Activated CD4-positive, alpha-beta T cell treated with anti-CD3 and anti-CD28 coated beads for 36 hours (primary cell): ENCODE data around the gene BANP. TPM values are rescaled to one million over a fixed set of nuclear protein-coding genes. Genes with fewer than 3 reads are reported as not detected.
"Not testable (repeated sequence)": the region's sequence is repeated elsewhere in the genome, so short reads cannot be mapped to it uniquely, and the experiment has no call there.

Experiments
- ATAC-seq: fragments of 200-7000 bp; cut with Tn5 transposase; one replicate; pipeline ENCODE4 v1.10.0; 2021; ENCODE audit warnings: mild to moderate bottlenecking, moderate library complexity
- CTCF ChIA-PET: fragments of 350-600 bp; sonication (Branson Sonifier 250); formaldehyde crosslinking; loops from one replicate; lab custom pipeline; 2021; ENCODE audit warnings: antibody characterized with exemption; lab: Charles Lee
- POLR2A ChIA-PET: fragments of 350-600 bp; sonication (Branson Sonifier 250); formaldehyde crosslinking; loops from one replicate; lab custom pipeline; 2021; ENCODE audit warnings: antibody characterized with exemption, inconsistent platforms; lab: Charles Lee
- DNase-seq: peaks from one replicate; pipeline ENCODE4 v3.0.0-alpha.2; 2020
- H3K27ac Mint-ChIP-seq: one replicate; pipeline ENCODE4 v1.8.0; 2021; ENCODE audit warnings: mixed read lengths
- H3K27me3 Mint-ChIP-seq: one replicate; pipeline ENCODE4 v1.8.0; 2021; ENCODE audit warnings: mixed read lengths
- H3K36me3 Mint-ChIP-seq: one replicate; pipeline ENCODE4 v1.8.0; 2021; ENCODE audit warnings: low read depth, mixed read lengths
- H3K4me1 Mint-ChIP-seq: one replicate; pipeline ENCODE4 v1.8.0; 2021; ENCODE audit warnings: mixed read lengths
- H3K4me3 Mint-ChIP-seq: one replicate; pipeline ENCODE4 v1.8.0; 2021; ENCODE audit warnings: mild to moderate bottlenecking, moderate library complexity, mixed read lengths
- H3K9me3 Mint-ChIP-seq: one replicate; pipeline ENCODE4 v1.8.0; 2021; ENCODE audit warnings: low read depth, mixed read lengths
- intact Hi-C, 2 experiments: fragments of 100-400 bp; cut with DNase I in 1 of 2; cut with micrococcal nuclease in 1 of 2; formaldehyde crosslinking; loops; one replicate each; pipeline versions ENCODE4 v1.14.2 to v1.15.1; 2022 to 2024; cut with DNase I, micrococcal nuclease
- total RNA-seq, 2 experiments: library from RNA; stranded (reverse); gene quantifications; one replicate each; pipeline ENCODE4 v1.2.3, GENCODE V29; 2021

The BANP gene, protein sequence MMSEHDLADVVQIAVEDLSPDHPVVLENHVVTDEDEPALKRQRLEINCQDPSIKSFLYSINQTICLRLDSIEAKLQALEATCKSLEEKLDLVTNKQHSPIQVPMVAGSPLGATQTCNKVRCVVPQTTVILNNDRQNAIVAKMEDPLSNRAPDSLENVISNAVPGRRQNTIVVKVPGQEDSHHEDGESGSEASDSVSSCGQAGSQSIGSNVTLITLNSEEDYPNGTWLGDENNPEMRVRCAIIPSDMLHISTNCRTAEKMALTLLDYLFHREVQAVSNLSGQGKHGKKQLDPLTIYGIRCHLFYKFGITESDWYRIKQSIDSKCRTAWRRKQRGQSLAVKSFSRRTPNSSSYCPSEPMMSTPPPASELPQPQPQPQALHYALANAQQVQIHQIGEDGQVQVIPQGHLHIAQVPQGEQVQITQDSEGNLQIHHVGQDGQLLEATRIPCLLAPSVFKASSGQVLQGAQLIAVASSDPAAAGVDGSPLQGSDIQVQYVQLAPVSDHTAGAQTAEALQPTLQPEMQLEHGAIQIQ
- total RNA-seq: 10 to 100 TPM; 35.2 to 36.1 TPM

DNA sequence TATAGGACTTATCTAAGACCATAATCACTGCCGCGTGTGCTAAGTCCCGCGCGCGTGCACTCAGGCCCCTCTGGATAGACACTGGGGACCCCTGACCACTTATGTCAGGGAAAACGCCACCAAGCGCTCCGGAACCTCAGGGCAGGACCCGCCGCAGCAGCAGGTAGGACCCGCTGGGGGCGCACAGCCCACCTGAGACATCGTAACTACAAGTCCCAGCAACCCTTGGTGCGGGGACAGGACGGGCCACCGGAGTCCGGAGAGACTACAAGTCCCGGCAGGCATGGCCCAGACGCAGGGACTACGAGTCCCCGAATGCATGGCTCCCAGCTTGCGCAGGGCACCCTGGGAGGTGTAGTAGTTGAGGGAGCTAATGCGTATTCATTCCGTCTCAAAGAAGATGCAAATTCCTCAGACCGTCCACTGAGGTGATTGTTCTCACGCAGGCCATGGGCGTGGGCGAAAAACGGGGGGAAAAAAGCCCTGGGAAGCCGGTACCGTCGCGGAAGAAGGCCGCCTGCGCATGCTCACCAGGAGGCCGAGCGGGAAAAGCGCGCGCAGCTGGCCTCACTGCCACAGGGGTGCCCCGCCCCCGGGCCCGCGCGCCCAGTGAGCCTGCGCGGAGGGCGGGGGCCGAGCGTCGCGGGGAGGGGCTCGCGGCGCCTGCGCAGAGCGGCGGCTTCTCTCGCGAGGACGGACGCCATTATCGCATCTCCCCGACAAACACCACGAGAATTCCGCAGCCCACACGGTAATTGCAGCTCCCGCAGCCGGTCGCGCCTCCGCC lies at the start of gene BANP:
Gene BANP (plus strand): TSS at position 670 of the 787 bp plus-strand sequence. CDS start 23,682 bp downstream, outside the sequence.
- Mint-ChIP-seq H3K9me3 (no peaks in the 10 kb centered on the region), H3K4me1 (peaks cover 47% of the 10 kb centered on the region), H3K27me3 (no peaks in the 10 kb centered on the region), H3K36me3 (peaks cover 24% of the 10 kb centered on the region), H3K27ac (peak within 1 kb of the TSS; percentile 100), H3K4me3 (peak within 1 kb of the TSS; percentile 93)
- ChIA-PET CTCF (interaction anchor here (0.6 to 1.5 kb wide), 9 partner anchors 10 to 191 kb away, joined by 3 to 5 read pairs (median 3); no protein-coding TSS in a partner anchor), POLR2A (interaction anchor here (0.6 to 1.7 kb wide), 12 partner anchors 9 to 619 kb away, joined by 3 to 7 read pairs (median 3); partner anchors contain the start of genes FBXO31, KLHDC4 and ZC3H18)
- ATAC-seq (peak; percentile 96), DNase-seq (peak; percentile 98)
- intact Hi-C loops: loop anchor here (1.0 to 10.0 kb wide), 22 partner anchors 12 to 1294 kb away; partner anchors contain the start of genes ZC3H18 (in 2 of the 2), KLHDC4 (in 1 of the 2), MAP1LC3B (in 1 of the 2) and MVD (in 1 of the 2)

DNA sequence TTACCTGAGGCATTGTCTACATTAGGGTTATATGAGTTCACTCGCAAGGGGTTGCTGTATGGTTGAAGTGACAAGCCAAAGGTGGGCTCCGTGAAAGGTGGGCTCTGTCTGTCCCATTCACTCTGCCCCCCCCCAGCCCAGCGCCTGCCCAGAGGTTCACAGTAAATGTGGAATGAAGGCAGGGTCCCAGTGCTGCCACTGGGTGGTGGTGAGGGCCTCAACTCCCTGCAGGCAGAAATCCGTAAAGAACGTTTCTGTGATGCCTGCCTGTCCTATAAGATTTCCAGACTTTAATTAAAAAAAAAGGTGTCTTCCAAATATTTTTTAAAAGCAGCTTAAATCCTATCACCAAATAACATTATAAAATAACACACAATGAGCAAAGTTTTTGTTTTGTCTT lies 46.3 kb upstream of the BANP start:
- CTCF ChIA-PET: interaction anchor here (0.6 to 4.2 kb wide), 4 partner anchors 33 to 141 kb away, joined by 3 to 18 read pairs (median 6); no protein-coding TSS in a partner anchor
- POLR2A ChIA-PET, H3K36me3 Mint-ChIP-seq, DNase-seq, ATAC-seq, H3K27me3 Mint-ChIP-seq, H3K4me3 Mint-ChIP-seq, H3K27ac Mint-ChIP-seq, H3K9me3 Mint-ChIP-seq, intact Hi-C loops: not testable (repeated sequence)
- H3K4me1 Mint-ChIP-seq: peaks cover 34% of the 10 kb centered on the region

DNA sequence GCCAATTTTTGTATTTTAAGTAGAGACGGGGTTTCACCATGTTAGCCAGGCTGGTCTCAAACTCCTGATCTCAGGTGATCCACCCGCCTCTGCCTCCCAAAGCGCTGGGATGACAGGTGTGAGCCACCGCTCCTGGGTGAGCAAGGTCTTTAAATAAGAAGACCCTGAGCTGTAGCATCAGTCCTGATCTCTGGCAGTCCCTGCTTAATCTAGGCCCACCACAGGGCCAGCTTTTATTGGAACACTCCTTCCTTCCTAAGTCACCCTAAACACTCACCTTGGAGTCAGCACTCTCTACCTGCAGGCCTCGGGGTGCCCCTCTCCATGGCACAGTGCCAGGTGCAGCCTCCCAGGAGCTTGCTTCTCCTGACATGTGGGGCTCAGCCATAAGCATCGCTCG lies 45.7 kb upstream of the BANP start:
- H3K36me3 Mint-ChIP-seq, DNase-seq, H3K27me3 Mint-ChIP-seq, ATAC-seq, H3K9me3 Mint-ChIP-seq, intact Hi-C loops, H3K4me3 Mint-ChIP-seq, H3K27ac Mint-ChIP-seq: not testable (repeated sequence)
- H3K4me1 Mint-ChIP-seq: peaks cover 30% of the 10 kb centered on the region
- CTCF ChIA-PET: interaction anchor here (0.6 to 4.2 kb wide), 6 partner anchors 34 to 142 kb away, joined by 3 to 18 read pairs (median 3); no protein-coding TSS in a partner anchor
- POLR2A ChIA-PET: interaction anchor here (1.2 kb wide), 1 partner anchor 30 kb away, joined by 10 read pairs; no protein-coding TSS in a partner anchor

DNA sequence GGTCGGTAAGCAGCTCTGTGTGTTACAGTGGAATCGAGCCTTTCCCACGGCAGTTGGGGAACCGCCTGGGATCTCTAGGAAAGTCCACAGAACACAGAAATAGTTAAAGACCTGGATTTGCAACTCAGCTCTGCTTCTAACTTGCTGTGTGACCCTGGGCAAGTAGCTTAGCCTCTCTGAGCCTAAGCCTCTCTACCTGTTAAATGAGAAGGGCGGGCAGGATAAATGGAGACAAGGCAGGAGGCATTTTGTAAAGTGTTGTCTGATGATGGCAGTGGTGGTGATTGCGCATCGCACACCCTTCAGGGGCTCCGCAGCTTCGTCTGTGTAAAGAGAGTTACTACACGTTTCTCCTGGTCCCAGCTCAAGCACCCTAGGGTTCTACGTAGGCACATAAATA lies 43.1 kb upstream of the BANP start:
- H3K27ac Mint-ChIP-seq, H3K27me3 Mint-ChIP-seq, H3K4me3 Mint-ChIP-seq, H3K9me3 Mint-ChIP-seq, DNase-seq, ATAC-seq, H3K36me3 Mint-ChIP-seq: not testable (repeated sequence)
- intact Hi-C loops: loop anchor here in 1 of 2 experiments (2.0 kb wide), 1 partner anchor 13 kb away; no protein-coding TSS in a partner anchor
- ChIA-PET CTCF (interaction anchor here (0.7 to 4.2 kb wide), 8 partner anchors 8 to 129 kb away, joined by 3 to 18 read pairs (median 7); no protein-coding TSS in a partner anchor), POLR2A (interaction anchor here (1.2 kb wide), 1 partner anchor 13 kb away, joined by 9 read pairs; no protein-coding TSS in a partner anchor)
- peaks cover 22% of the 10 kb centered on the region for H3K4me1 Mint-ChIP-seq

DNA sequence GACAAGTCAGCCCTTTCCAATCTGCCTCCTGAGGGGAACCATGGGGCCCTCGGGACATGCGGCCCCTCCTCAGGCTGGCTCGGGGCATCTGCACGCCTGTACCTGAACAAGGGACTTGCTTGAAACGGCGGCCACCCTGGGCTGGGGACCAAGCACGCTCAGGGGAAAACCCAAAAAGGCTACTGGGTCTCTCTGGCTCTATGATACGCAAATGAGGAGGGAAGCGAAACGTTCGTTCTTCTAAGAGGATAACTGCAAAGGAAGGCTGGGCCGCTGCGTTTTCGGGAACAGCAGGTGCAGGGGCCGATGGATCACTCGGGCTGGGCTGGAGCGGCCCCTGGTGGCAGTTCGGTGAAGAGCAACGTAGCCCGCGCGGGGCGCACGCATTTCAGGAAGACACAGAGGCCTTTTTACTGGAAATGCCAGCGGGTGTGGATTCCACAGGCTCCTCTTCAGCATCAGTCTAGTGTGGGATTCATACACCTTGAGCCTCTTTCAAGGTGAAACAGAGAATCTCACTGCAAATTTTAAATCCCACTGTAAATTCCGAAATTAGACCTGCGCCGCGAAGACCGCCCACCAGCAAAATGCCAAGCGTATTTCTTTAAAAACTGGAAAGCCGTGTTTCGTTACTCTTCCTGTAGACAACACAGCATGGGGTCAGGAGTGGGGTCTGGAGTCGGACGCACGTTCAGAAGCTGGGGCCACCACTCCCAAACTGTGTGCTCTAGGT lies 41.9 kb upstream of the BANP start:
- H3K4me1 Mint-ChIP-seq: peaks cover 13% of the 10 kb centered on the region
- peak overlapping the region; percentile 34 for H3K4me3 Mint-ChIP-seq
- H3K27ac Mint-ChIP-seq: peak overlapping the region; percentile 84
- ATAC-seq (peak; percentile 93), DNase-seq (peak; percentile 93)
- intact Hi-C loops: loop anchor here (1.0 to 2.0 kb wide), 7 partner anchors 14 to 130 kb away; no protein-coding TSS in a partner anchor
- CTCF ChIA-PET: interaction anchor here (0.9 to 4.0 kb wide), 12 partner anchors 10 to 130 kb away, joined by 3 to 25 read pairs (median 5); no protein-coding TSS in a partner anchor
- POLR2A ChIA-PET, H3K36me3 Mint-ChIP-seq, H3K27me3 Mint-ChIP-seq, H3K9me3 Mint-ChIP-seq: not testable (repeated sequence)

DNA sequence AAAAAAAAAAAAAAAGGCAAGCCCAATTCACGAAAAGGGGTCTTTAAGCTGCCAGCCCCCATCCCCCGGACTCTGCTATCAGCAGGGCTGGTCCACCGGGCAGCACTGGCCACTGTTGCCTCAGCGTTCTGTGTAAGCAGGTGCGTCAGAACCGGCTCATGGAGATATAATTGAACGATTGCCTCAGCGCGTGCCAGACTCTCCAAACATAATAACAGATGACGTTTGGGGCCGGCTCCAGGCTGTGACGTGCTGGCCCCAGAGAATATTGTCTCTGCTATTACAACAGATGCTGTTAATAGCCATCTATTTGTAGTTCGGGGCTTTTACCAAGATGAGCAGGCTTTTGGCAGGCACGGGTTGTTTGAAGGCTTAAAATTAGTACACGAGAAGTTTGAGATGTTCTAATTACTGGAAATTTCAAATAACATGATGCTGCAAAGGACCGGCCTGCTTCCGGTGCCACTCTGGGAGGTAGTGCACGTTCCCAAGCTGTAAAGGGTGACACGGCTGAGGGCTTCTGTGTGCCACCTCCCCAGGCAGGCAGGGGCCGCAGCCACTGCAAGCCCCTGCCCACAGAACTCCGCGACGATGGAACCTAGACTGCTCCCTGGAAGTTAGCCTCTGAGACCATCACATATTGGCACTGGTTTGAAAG lies 40.0 kb upstream of the BANP start:
- CTCF ChIA-PET: interaction anchor here (1.6 to 4.0 kb wide), 4 partner anchors 16 to 132 kb away, joined by 4 to 25 read pairs (median 10); no protein-coding TSS in a partner anchor
- peaks cover 12% of the 10 kb centered on the region for H3K4me1 Mint-ChIP-seq
- POLR2A ChIA-PET: interaction anchor here (0.6 kb wide), 1 partner anchor 99 kb away, joined by 3 read pairs; no protein-coding TSS in a partner anchor

DNA sequence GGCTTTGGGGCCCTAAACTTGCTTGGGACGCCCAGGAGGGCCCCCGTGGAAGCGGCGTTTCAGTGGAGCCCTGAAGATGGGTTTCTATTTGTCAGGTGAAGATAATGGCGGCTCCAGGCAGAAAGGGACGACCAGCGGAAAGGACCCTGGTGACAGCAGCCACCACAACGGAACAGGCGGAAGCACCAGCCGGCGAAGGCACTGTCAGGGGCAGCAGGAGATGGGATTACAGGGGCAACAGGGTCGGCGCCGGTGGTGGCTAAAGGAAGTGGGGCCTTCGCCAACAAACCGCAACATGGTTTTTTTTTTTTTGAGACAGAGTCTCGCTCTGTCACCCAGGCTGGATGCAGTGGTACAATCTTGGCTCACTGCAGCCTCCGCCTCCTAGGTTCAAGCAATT lies 38.5 kb upstream of the BANP start:
- H3K36me3 Mint-ChIP-seq, intact Hi-C loops, ATAC-seq, POLR2A ChIA-PET, H3K4me3 Mint-ChIP-seq, H3K9me3 Mint-ChIP-seq, H3K27me3 Mint-ChIP-seq, DNase-seq: not testable (repeated sequence)
- Mint-ChIP-seq H3K27ac (peak overlapping the region; percentile 25), H3K4me1 (peaks cover 12% of the 10 kb centered on the region)
- CTCF ChIA-PET: interaction anchor here (1.5 to 4.0 kb wide), 2 partner anchors 63 to 134 kb away, joined by 6 to 25 read pairs; no protein-coding TSS in a partner anchor

More for the DNA sequence above, 40.0 kb upstream of the BANP start:
- H3K9me3 Mint-ChIP-seq, H3K27me3 Mint-ChIP-seq, DNase-seq, H3K4me3 Mint-ChIP-seq, H3K27ac Mint-ChIP-seq, ATAC-seq, H3K36me3 Mint-ChIP-seq, intact Hi-C loops: not testable (repeated sequence)

DNA sequence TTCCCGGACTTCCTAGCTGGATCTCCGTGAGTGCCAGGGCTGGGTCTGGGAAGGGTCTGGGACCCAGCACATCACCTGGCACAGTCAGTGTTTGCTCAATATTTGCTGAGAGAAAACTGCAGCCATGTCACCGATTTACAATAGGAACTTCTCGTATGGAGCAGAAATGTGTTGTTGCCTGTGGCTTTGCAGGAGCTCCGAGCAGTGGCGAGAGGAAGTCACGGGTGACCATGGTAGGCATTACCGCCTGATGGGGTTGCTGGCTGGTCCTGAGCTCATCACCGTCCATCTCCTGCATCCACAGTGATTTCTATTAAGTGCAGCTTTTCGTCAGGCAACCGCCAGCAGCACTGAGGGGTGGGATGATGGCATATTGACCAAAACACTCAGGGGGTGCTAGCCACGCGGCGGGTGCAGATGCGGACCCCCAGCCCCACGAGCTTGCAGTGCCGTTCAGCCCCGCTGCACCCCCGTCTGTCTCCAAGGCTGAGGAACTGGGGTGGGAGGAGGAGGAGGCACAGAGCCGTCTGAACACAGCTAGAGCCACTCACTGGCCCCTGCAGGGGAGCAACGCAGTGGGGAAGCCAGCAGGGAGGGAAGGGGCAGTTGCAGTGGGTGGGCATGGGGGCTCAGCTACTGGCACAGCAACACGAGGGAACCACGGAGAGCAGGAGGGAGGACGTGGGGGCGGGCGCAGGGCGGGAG lies 37.1 kb upstream of the BANP start:
- DNase-seq, H3K36me3 Mint-ChIP-seq, H3K9me3 Mint-ChIP-seq, H3K27ac Mint-ChIP-seq, H3K4me1 Mint-ChIP-seq, ATAC-seq, H3K4me3 Mint-ChIP-seq, H3K27me3 Mint-ChIP-seq, intact Hi-C loops: not testable (repeated sequence)
- ChIA-PET CTCF (interaction anchor here (0.6 to 1.5 kb wide), 3 partner anchors 98 to 146 kb away, joined by 3 to 6 read pairs (median 5); no protein-coding TSS in a partner anchor), POLR2A (interaction anchor here (0.6 kb wide), 1 partner anchor 54 kb away, joined by 3 read pairs; no protein-coding TSS in a partner anchor)

DNA sequence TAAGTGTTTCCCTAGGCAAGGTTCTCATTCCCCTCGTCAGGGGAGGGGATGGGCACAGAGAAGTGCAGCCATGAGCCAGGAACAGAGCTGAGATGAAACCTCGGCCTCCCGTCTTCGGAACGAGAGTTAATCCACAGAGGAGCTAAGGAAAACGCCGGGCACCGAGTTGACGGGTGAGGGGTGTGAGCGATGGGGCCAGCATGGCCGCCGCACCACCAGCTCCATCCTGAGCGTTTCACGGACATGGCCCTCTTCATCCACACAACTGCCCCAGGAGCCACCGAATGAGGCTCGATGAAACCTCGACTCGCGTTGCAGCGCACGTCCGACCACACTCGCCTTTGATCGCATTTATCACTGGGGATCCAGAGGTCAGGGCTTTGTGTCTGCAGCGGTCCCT lies 36.4 kb upstream of the BANP start:
- CTCF ChIA-PET: interaction anchor here (1.1 to 1.4 kb wide), 2 partner anchors 136 to 146 kb away, joined by 3 to 5 read pairs; no protein-coding TSS in a partner anchor
- no peaks in the 10 kb centered on the region for H3K27me3 Mint-ChIP-seq
- intact Hi-C loops: no loop called here
- DNase-seq (no peak), ATAC-seq (no peak)
- H3K4me3 Mint-ChIP-seq: no peak overlapping the region
- H3K27ac Mint-ChIP-seq: no peak overlapping the region
- no peaks in the 10 kb centered on the region for H3K36me3 Mint-ChIP-seq
- POLR2A ChIA-PET: no interaction called here
- no peaks in the 10 kb centered on the region for H3K9me3 Mint-ChIP-seq
- no peaks in the 10 kb centered on the region for H3K4me1 Mint-ChIP-seq
